CD4-positive, alpha-beta T cell treated with Interleukin-1 beta for 1 hour (primary cell): ENCODE results near the gene SLC9A2.

Experiments used
- DNase-seq, 2 donors: peaks; one replicate each; pipeline ENCODE4 v3.0.0-alpha.2; 2020 to 2022

SLC9A2 gene

DNA sequence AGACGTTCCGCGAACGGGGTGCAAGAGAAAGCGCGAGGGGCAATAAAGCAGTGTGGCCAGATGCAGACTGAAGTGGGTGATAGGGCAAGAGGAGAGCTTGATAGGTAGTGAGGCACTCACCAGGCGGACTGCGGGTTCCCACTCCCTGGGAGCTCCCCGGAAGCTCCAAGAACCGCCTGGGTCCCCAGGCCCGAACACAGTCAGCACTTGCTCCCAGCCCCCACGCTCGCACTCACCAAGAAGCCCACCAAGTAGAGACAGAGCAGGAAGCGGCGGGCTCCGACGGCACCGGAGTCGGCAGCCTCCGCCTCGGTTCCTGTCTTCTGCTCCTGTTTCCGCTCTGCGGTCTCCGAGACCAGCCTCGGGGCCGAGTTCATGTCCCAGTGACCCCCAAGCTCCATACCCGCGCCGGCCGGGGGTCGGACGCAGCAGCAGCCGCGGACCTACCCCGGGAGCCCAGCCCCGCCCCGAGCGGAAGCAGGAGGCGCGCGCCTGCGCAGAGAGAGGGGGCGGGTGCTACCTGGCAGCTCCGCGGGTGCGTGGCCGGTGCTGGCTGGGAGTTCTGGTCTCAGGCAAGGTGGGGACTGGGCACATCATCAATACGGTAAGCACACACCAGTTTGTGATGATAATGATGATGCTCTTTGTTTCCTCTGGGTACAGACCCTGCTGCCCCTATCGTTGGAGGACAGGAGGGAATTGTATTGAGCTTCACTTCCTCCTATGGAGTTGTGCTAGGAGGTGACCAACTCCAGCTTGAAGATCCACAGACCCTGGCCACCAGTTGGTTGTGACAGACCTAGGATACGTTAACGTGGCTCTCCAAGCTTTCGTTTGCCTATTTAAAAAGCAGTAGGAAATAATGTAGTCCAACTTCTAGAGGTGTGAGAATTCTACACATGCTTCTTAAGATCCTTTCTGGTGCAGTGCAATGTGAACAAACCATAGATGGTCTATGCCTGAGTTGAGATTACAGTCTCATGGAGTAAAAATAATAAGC is 117.4 kb downstream of the SLC9A2 start:
- peak; percentile 83 to 84 for DNase-seq

DNA sequence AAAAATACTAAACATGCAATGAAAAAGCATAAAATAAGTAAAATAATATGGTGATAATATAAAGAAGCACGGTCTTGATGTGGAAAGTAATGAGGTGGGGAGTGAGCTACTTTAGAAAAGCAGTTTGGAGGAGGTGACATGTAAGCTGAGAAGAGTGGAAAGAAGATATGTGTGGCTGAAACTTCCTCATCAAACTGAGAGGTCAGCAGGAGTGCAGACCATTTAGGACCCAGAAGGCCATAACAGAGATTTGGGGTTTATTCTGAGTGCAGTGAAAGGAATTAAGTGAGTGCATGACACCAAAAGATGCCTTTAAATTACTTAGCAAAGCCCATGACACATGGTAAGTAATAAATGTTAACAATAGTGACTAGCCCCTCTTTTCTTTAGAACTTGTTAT is 118.1 kb downstream of the SLC9A2 start:
- no peak for DNase-seq

DNA sequence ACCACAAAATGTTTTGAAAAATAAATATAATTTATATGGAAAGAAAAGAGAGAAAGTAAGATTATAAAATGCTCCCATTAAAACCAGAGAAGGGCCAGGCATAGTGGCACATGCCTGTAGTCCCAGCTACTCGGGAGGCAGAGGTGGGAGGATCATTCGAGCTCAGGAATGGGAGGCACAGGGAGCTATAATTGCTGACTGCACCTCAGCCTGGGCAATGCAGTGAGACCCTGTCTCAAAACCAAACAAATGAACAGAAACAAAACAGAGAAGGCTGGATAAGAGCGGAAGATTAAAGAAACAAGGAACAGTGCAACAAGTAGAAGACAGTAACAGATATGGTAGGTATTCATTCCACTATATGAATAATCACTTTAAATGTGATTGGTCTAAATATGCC is 123.9 kb downstream of the SLC9A2 start:
- DNase-seq, result no peak

DNA sequence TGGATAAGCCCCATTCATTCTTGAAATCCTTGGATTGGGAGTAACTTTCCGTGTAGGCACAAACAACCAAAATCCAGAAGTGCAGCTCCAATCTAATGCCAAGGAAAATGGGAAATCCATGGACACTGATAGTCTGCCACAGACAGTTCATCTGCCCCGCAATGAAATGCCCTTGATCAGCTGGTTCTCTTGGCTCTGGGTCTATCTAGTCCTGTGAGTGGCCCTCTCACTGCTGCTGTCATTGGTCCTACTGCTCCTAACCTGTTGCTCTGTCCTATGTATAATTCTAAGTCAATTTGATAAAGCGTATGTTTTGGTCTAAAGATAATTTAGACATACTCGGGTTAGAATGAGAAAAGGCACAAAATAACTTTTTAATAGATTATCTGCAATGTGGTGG is 128.8 kb downstream of the SLC9A2 start:
- no peak for DNase-seq

DNA sequence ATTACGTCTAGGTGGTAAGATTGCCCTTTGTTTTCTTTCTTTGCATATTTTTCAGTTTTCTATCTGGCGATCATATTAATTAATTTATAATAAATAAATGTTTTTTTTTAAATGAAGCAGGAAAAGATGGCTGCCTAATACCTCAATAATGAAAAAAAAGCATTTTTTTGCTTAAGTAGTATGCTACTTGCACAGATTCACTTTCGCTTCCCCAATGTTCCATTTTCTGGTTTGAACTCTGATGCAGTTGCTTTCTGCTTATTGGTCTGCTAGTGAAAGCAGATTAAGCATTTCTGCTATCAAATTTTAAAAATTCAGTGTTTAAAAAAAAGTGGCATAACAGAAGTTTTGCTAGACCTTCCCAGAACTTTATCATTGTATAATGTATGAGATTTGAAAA is 130.6 kb downstream of the SLC9A2 start:
- DNase-seq, result no peak

DNA sequence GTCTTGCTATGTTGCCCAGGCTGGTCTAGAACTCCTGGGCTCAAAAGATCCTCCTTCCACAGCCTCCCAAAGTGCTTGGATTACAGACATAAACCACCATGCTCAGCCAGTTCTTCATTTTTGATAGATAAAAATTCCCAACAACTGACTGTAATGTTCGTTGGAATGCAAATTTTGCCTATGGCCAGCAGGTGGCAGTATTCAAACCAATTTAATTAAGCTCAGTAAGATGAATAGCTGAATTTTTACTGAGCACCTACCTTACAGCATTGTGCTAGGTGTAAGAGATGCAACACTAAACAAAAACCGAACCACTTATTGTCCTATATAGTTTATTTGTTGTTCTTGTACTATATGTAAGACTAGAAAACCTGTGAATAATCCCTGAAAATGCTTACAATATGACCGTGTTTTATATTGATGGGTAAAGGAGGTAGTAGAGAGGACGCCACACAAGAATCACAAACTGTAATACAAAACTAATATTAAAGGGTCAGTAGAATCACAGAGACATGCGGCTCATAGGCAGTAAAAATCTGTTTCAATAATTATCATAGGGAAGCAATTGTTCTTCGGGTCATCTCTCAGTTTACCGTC is 134.3 kb downstream of the SLC9A2 start:
- DNase-seq, result peak; percentile 10 to 47

DNA sequence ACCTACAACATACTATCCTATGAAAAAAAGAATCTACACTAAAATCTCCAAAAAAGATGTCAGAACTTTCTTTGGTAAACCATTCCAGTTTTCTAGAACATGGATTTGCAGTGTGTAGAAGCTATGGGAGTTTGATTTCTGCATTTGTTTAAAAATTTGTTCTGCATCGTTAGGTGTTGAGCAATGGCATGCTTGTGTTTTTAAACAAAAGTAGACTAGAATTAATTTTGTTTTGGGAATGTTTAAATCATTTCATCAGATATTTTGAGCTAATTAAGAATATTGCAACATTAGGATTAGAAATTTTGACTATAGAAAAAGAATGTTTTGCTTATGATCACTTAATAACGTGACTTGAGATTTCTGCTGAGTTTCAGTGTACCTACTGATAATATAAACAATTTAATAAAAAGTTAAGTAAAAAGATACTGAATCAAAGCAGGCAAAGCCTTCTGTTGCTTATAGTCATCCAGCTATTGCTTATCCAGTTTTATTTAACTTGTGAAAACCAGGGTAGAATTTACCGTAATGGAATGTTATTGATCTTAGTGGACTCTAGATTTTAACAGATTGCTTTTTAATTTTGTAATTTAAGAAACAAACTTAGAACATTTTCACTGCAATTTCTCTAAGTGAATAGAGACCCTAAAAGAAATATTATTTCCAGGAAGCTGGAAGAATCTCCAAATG is 135.2 kb downstream of the SLC9A2 start:
- no peak for DNase-seq

DNA sequence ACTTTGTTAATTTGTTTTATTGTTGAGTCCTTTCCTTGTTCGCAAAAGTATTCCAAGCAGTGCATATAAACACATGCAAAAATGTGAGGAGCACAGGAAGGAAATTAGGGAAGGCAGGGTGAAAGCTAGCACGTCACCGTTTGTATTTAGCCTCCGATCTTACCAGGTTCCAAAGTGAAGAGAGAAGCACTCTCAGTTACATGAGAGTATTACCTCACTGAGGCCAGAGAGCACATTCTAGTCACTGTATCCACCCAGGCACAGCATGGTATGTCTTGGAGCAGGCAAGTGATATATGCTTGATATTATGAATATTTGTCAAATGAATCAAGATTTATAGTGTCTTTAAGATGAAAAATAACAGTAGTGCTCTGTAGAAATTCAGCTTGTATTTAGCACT is 135.9 kb downstream of the SLC9A2 start:
- DNase-seq, result no peak

DNA sequence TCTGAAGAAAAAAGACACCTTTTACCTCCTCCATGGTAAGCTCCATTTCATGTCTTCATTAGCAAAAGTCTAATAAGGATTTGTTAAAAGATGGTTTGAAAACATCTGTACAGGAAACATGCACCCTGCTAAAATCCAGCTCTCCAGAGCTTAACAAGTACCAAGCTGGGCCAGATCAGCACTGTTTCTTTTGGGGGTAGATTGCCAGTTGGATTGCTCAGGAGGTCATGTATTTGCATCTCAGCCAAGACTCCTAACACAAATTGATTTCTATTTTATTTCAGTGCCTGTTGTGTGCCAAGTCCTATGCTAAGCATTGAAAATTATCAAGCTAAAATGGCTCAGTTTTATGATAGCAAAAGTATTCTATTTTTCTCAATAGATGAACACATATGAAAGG is 139.1 kb downstream of the SLC9A2 start:
- no peak for DNase-seq
